GM18520 (cell line): ENCODE results near the gene CCN5.
"Not testable (repeated sequence)": the region's sequence is repeated elsewhere in the genome, so short reads cannot be mapped to it uniquely, and the experiment has no call there.

ENCODE experiments used
- ATAC-seq: cut with Tn5 transposase; IDR thresholded peaks from one replicate; pipeline ENCODE4 v1.9.1; 2021; ENCODE audit not compliant: unreplicated experiment

CCN5 gene

GRCh38 chr20:44756011-44756688 lies 41.0 kb downstream of the CCN5 start:
- ATAC-seq = no peak

GRCh38 chr20:44756956-44757355 lies 41.8 kb downstream of the CCN5 start:
- ATAC-seq = no peak

DNA sequence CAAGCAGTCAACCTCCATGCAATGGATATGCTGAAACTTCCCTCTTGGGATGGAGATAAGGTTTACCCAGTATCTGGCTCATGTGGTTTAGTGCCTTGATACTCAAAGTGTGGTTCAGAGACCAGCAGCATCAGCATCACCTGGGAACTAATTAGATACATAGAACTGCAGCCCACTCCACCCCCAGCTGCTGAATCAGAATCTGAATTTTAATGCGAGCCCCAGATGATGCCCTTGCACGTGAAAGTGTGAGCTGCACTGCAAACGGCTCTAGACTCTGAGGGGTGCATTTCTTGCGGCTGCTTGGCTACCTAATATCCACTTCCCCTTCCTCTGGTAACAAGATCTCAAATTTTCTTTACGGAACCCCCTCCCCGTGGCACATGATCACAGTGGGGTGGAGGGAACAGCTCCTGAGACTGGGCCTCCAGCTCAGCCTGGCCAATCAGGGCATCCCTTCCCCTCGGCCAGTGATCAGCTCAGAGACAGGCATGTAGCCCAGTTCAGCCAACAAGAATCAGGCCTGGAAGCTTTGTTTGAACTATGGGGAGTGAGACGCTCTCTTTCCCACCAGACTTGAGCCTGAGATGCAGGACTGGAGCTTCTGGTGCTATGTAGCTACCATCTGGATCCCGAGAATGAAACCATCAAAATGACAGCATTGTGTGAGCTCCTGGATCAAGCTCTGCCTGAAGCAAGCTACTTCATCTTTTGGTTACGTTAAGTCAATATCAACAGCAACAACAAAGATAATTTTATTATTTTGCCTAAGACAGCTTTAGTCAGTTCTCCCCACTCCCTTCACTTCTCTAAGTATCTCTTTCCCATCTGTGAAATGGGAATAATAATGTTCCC lies 43.3 kb downstream of the CCN5 start:
- no peak for ATAC-seq

GRCh38 chr20:44759595-44759994 lies 44.4 kb downstream of the CCN5 start:
- no peak for ATAC-seq

DNA sequence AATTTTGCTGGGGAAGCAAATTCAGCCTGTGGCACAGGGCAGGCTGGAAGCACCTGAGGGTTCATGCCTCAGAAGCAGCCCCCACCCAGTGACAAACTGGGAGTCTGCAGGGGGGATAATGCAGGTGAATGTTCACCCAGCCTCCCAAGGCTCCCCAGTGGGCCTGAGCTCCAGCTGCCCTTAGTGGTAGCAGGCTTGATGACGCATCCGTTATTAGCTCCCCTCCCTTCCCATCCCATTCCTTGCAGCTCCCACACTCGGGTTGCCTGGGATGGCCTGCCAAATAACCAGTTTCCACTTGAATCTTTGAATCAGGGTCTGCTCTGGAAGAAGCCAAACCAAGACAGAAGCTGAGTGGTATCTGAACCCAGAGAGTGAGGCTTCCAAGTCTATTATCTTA lies 46.3 kb downstream of the CCN5 start:
- ATAC-seq = no peak

- ATAC-seq = no peak
These were observed 47.4 kb downstream of the CCN5 start for GRCh38 chr20:44762466-44763140.

GRCh38 chr20:44763798-44764197 lies 48.6 kb downstream of the CCN5 start:
- ATAC-seq = not testable (repeated sequence)

GRCh38 chr20:44765091-44765490 lies 49.9 kb downstream of the CCN5 start:
- ATAC-seq = no peak

DNA sequence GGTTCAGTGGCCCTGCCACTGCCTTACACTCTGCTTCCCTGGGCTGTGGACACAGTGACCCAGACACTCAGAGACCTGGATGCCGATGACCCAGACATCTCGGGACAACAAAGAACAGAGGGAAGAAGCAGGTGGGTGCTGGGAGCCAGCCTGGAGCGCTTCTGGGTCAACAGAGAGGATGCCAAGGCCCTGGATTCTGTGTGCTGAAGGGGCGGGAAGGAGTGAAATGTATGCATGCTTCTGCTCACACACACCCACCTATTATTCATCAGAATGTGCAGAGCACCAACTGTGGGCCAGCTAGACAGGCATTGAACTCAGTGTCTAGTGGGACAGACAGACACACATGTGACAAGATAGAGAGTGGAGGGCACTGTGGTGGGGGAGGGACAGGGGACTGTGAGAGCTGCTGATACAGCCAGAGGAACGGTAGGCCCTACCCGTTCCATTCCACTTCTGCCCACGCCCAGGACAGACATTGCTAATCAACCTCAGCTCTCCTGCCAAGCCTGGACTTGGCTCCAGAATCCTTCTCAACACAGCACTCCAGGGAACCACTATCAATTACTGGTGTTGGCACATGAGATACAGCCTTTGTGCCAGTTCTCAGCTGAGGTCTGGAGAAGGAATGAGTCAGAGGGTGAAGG lies 50.7 kb downstream of the CCN5 start:
- ATAC-seq = no peak

DNA sequence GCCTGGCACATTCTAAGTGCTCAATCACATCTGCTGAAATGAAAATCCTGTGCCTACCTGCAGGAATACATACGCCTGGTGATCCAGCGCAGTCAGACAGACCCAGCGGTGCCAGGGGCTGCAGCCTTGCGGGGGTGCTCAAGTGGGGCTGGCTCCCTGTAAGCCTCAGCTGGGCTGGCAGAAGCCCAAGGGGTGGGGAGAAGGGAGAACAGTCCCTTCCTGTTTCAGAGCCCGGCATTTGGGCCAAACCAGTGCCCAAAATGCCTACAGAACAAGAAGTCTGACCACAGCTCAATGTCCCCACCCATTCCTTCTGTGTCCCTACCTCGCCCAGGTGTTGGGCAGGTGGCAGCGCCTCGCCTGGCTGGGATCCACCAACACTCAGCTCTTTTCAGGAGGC lies 53.1 kb downstream of the CCN5 start:
- ATAC-seq = no peak

GRCh38 chr20:44768854-44769480 lies 53.8 kb downstream of the CCN5 start:
- ATAC-seq = no peak

DNA sequence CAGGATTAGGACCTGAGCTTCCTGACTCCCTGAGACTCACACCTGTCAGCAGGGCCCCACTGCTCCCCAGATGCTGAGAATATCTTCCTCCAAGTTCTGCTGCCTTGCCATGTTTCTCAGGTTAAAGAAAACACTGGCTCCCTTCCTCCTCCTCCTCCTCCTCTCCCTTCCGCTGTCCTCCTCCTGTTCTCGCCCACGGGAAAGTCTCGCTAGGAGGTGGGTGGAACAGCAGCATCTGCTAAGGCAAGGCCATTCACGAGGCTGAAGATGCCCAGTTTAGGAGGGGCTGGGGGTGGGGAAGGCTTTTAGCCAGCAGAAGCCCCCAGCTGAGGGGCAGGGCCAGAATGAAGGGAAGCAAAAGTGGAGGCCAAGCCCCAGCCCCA lies 54.3 kb downstream of the CCN5 start:
- ATAC-seq = no peak

DNA sequence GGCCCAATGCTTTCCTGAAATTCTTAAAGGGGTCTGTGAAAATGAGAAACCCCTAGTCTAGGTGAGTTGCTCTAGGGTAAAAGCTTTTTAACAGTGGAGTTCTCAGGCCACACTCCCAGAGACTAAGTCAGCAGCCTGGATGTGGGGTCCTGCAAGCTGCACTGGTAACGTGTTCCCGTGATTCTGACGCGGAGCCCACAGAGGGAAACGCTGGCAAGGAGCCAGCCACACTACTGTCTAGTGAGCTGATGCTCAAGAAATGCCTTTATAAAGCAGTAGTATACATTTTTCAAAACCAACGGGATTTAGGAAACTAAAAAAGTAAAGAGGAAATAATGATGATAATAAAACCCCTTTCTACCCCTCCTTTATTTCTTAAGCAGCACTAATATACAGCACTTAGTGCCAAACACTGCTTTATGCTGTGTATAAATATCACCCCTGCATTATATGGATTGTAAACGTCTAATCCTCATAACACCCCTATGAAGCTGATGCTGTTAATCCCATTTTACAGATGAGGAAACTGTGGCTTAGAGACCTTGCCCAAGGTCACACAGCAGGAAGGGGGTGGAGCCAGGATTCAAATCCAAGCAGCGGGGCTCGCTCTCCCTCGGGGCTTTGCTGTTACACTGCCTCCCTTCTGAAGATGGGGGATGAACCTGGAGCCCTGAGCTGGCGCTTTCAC lies 55.5 kb downstream of the CCN5 start:
- no peak for ATAC-seq

DNA sequence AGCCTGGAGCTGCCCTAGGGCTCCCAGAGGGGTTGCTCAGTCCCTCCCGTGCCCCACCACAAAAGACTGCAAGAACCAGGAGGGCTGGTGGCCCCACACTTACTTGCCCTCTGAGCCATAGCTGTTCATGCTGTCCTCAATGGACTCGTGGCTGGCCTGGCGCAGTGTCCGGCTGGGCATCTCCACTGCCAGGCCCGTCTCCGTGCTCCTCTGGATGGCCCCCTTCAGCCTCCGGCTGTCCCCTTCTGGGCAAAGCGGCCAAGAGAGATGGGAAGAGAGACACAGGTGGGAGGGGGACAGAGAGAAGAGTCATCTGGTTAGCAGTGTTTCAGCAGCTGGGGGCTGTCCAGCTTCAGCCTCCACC lies 56.0 kb downstream of the CCN5 start:
- no peak for ATAC-seq

- ATAC-seq = no peak
These were observed 57.5 kb downstream of the CCN5 start for GRCh38 chr20:44772636-44773035.

DNA sequence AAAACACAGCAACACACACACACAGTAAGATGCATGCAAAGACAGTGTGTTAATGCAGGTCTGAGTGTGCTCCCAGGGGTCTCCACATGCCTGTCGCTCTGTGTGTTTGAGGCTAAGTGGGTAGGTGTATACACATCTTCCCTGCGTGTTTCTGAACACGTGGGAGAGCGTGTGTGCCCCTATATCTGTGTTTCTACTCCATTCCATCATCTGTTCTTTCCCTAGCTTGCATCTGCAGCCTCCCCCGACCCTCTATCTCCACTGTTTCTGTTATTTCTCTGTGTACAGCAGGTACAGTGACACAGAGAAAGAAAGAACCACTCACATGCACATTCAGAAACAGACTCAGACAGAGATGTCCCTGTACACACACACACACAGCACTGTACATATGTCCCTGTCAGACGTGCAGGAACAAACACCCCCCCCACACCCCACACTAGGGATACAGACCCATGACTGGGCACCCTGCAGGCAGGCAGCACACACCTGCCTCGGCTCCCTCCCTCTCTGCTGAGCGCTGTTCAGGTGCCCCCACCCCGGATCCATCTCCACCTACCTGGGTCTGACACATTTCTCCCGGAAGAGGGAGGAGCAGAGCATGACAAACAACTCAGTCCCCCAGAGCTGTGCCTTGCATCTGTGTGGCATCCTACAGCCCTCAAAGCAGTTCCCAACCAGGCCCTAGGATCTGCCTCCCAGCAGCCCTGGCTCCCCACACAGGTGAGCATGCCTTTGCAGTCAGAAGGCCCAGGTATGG lies 58.1 kb downstream of the CCN5 start:
- no peak for ATAC-seq

DNA sequence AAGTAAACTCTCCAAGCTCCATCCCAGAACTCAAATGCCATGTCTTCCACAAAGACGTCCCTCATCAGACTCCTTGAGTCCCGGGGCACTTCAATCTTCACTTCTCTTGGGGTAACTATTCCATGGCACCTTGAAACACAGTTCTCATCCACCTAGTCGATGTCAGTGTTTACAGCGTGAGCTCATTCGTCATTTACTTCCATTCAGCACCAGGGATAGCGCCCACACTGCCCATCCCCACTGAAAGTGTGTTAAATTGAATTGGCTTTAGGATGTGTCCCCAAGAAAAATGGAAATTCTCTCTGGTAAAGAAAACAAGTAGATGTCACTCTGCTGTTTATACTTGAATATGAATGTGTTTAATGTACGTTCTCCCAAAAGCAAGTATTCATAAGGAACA lies 61.8 kb downstream of the CCN5 start:
- no peak for ATAC-seq
